OCI-LY7 (cell line): ENCODE data around the gene LDAH. TPM values are rescaled to one million over a fixed set of nuclear protein-coding genes. Genes with fewer than 3 reads are reported as not detected.

Source experiments
- BruUV-seq: library from RNA; stranded (reverse); fragments of 400-500 nt; replicated peaks from 2 replicates; lab custom pipeline; 2021; lab: Mats Ljungman, UMichigan
- CTCF ChIA-PET: fragments of 300-600 bp; sonication (Branson Sonifier 250); formaldehyde crosslinking; loops from one replicate; lab custom pipeline; 2022; ENCODE audit warnings: antibody characterized with exemption; ENCODE audit not compliant: unreplicated experiment; lab: Charles Lee
- POLR2A ChIA-PET: fragments of 300-600 bp; sonication (Branson Sonifier 250); formaldehyde crosslinking; loops from one replicate; lab custom pipeline; 2022; ENCODE audit warnings: antibody characterized with exemption; lab: Charles Lee
- DNase-seq: peaks from one replicate; pipeline ENCODE4 v3.0.0-alpha.2; 2015; ENCODE audit warnings: low spot score
- H2AFZ ChIP-seq: fragments of 200-600 bp; sonication (generic), shearing (Covaris generic); 2 replicates; pipeline ENCODE4 v1.6.1; 2014; ENCODE audit warnings: mild to moderate bottlenecking, antibody characterized with exemption, low read length, moderate library complexity
- H3K27ac ChIP-seq: fragments of 200-600 bp; sonication (generic); 2 replicates; pipeline ENCODE4 v1.5.1; 2014; ENCODE audit warnings: mixed run types, low read depth, mild to moderate bottlenecking, moderate library complexity, low read length, inconsistent platforms; ENCODE audit not compliant: poor library complexity, severe bottlenecking
- H3K36me3 ChIP-seq: fragments of 200-600 bp; sonication (generic); 2 replicates; pipeline ENCODE4 v1.6.1; 2014; ENCODE audit warnings: mild to moderate bottlenecking, antibody characterized with exemption, low read length, moderate library complexity, mixed read lengths; ENCODE audit not compliant: insufficient read depth
- H3K4me1 ChIP-seq: fragments of 200-600 bp; sonication (generic); 2 replicates; pipeline ENCODE4 v1.5.1; 2014; ENCODE audit warnings: mild to moderate bottlenecking, low read length; ENCODE audit not compliant: insufficient read depth, poor library complexity, severe bottlenecking
- H3K4me2 ChIP-seq: fragments of 200-600 bp; sonication (generic); 2 replicates; pipeline ENCODE4 v1.6.1; 2014; ENCODE audit warnings: mild to moderate bottlenecking, low read length
- H3K4me3 ChIP-seq: fragments of 200-600 bp; sonication (generic); 2 replicates; pipeline ENCODE4 v1.5.1; 2014; ENCODE audit warnings: mild to moderate bottlenecking, low read depth, low read length; ENCODE audit not compliant: poor library complexity, severe bottlenecking
- H3K79me2 ChIP-seq: fragments of 200-600 bp; sonication (generic); 2 replicates; pipeline ENCODE4 v1.6.1; 2016; ENCODE audit warnings: low read depth, mild to moderate bottlenecking, low read length, moderate library complexity, mixed read lengths; ENCODE audit not compliant: insufficient read depth
- H3K9me2 ChIP-seq: fragments of 200-600 bp; sonication (generic); 2 replicates; pipeline ENCODE4 v1.6.1; 2016; ENCODE audit warnings: mild to moderate bottlenecking, low read length, mixed read lengths; ENCODE audit not compliant: insufficient read depth
- H3K9me3 ChIP-seq: fragments of 200-600 bp; sonication (generic); 2 replicates; pipeline ENCODE4 v1.6.1; 2014; ENCODE audit warnings: mild to moderate bottlenecking, mixed run types, low read length, mixed read lengths
- H4K20me1 ChIP-seq: fragments of 200-600 bp; sonication (generic); 2 replicates; pipeline ENCODE4 v1.6.1; 2014; ENCODE audit warnings: mild to moderate bottlenecking, antibody characterized with exemption, low read length, moderate library complexity, mixed read lengths; ENCODE audit not compliant: insufficient read depth
- CTCF ChIP-seq: fragments of 200-600 bp; sonication (generic); conservative IDR thresholded peaks from 2 replicates; pipeline ENCODE4 v1.5.1; 2014; ENCODE audit warnings: mild to moderate bottlenecking, antibody characterized with exemption, low read length, moderate library complexity, mixed read lengths
- EZH2phosphoT487 ChIP-seq: fragments of 200-600 bp; sonication (generic); IDR thresholded peaks from 2 replicates; pipeline ENCODE4 v1.6.1; 2018; ENCODE audit warnings: low read depth, borderline replicate concordance, mild to moderate bottlenecking, mixed run types, antibody characterized with exemption, low read length, moderate library complexity, mixed read lengths
- intact Hi-C: fragments of 100-400 bp; cut with micrococcal nuclease; formaldehyde crosslinking; loops from one replicate; pipeline ENCODE4 v1.10.0; 2022; ENCODE audit not compliant: unreplicated experiment
- total RNA-seq, 2 experiments: library from RNA; depleted of rRNA in 1 of 2; stranded (reverse); fragments of >200 nt in 1 of 2; shearing (Covaris generic) in 1 of 2; gene quantifications; 2 replicates each; pipeline ENCODE4 v1.2.3, GENCODE V29; 2014 to 2022

LDAH gene
- total RNA-seq, 2 experiments from 2014 or later: 21.7 to 38.1 TPM

DNA sequence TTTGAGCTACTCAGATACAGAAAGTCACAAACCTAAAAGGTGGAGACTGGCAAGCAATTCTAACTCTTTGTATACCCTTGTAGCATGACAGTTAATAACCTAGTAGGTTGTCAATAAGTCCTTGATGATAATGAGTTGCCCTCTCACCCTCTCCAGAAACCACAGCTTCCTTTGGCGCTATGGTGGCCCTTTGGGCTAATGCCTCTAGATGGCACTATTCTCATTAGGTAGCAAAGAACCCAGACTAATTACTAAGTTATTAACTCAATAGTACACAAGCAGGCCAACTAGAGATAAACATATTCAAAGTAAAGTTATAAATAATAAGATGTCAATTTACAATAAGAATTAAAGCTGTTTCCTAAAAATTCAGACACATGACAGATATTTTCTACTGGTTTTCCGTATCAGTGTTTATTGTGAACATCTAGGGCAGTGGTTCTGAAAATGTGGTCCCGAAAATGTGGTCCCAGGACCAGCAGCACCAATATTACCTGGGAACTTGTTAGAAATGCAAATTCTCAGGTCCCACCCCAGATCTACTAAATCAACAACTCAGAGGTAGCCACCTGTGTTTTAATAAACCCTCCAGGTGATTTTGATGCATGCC lies 41.1 kb downstream of the LDAH start:
- Histone ChIP-seq H3K9me2 (no peaks in the 10 kb centered on the region), H4K20me1 (0 out of 2 replicates have a peak, but pooled peaks cover 13% of the 10 kb centered on the region), H3K4me2 (no peak overlapping the region), H3K79me2 (no peaks in the 10 kb centered on the region), H3K36me3 (peaks cover 54% of the 10 kb centered on the region), H3K4me3 (no peak overlapping the region), H3K9me3 (no peaks in the 10 kb centered on the region), H2AFZ (no peak overlapping the region), H3K27ac (no peak overlapping the region), H3K4me1 (no peaks in the 10 kb centered on the region)
- ChIA-PET POLR2A (interaction anchor here (0.6 to 2.4 kb wide), 8 partner anchors 9 to 131 kb away, joined by 3 to 7 read pairs (median 3); no protein-coding TSS in a partner anchor), CTCF (interaction anchor here (0.5 to 0.7 kb wide), 2 partner anchors 8 to 630 kb away, joined by 3 read pairs; no protein-coding TSS in a partner anchor)
- TF ChIP-seq CTCF: peak; percentile 88
- TF ChIP-seq EZH2phosphoT487: no peak
- no TSS peak for BruUV-seq
- intact Hi-C loops: loop anchor here (2.0 kb wide), 1 partner anchor 181 kb away; no protein-coding TSS in a partner anchor
- DNase-seq: peak; percentile 19

GRCh38 chr2:20771299-20771698 lies 51.6 kb downstream of the LDAH start:
- DNase-seq: no peak
- Histone ChIP-seq H3K27ac (no peak overlapping the region), H3K4me1 (peaks cover 1% of the 10 kb centered on the region), H3K4me2 (no peak overlapping the region), H3K9me3 (0 out of 2 replicates have a peak, but pooled peaks cover 5% of the 10 kb centered on the region), H3K79me2 (no peaks in the 10 kb centered on the region), H3K9me2 (no peaks in the 10 kb centered on the region), H3K4me3 (no peak overlapping the region), H3K36me3 (peaks cover 80% of the 10 kb centered on the region), H2AFZ (no peak overlapping the region), H4K20me1 (no peaks in the 10 kb centered on the region)
- intact Hi-C loops: no loop called here
- BruUV-seq: no TSS peak
- ChIA-PET CTCF (no interaction called here), POLR2A (interaction anchor here (1.2 to 1.8 kb wide), 3 partner anchors 10 to 25 kb away, joined by 3 to 7 read pairs (median 4); no protein-coding TSS in a partner anchor)
- TF ChIP-seq CTCF: no peak
- no peak for TF ChIP-seq EZH2phosphoT487
